Common myeloid progenitor, CD34-positive (primary cell): ENCODE results near the gene EZR.

Source experiments
- CTCF ChIA-PET: fragments of 350-600 bp; sonication (Branson Sonifier 250); formaldehyde crosslinking; loops from one replicate; lab custom pipeline; 2021; ENCODE audit warnings: antibody characterized with exemption; lab: Charles Lee
- POLR2A ChIA-PET: fragments of 350-600 bp; sonication (Branson Sonifier 250); formaldehyde crosslinking; loops from one replicate; lab custom pipeline; 2021; ENCODE audit warnings: antibody characterized with exemption; lab: Charles Lee
- DNase-seq, 3 donors: peaks; one replicate each; pipeline versions ENCODE4 v3.0.0 to v3.0.0-alpha.2; 2013
- H3K27ac ChIP-seq, 2 experiments: 1 replicate in 1 of 2; 2 replicates in 1 of 2; pipeline ENCODE4 v1.7.0; 2013; ENCODE audit warnings: inconsistent platforms in 2 of 2, low read length in 2 of 2, mild to moderate bottlenecking in 2 of 2, low read depth in 1 of 2, moderate library complexity in 1 of 2; ENCODE audit not compliant: severe bottlenecking in 2 of 2, insufficient read depth in 1 of 2, poor library complexity in 1 of 2
- H3K27me3 ChIP-seq, 5 experiments: replicated peaks in 2 of 5; 1 replicate in 3 of 5; 2 replicates in 2 of 5; pipeline versions ENCODE4 v1.6.1 to v1.7.0; 2013; ENCODE audit warnings: low read length in 4 of 5, mild to moderate bottlenecking in 2 of 5, moderate library complexity in 2 of 5, inconsistent platforms in 1 of 5; ENCODE audit not compliant: insufficient read depth in 5 of 5, control insufficient read depth in 4 of 5
- H3K36me3 ChIP-seq, 4 experiments: 1 replicate in 2 of 4; 2 replicates in 2 of 4; pipeline versions ENCODE4 v1.6.1 to v1.7.0; 2013; ENCODE audit warnings: low read length in 3 of 4, control low read depth in 1 of 4, mild to moderate bottlenecking in 1 of 4; ENCODE audit not compliant: control insufficient read depth in 4 of 4, insufficient read depth in 4 of 4
- H3K4me1 ChIP-seq, 4 experiments: 1 replicate in 3 of 4; 2 replicates in 1 of 4; pipeline versions ENCODE4 v1.6.1 to v1.7.1; 2013; ENCODE audit warnings: low read length in 3 of 4, mild to moderate bottlenecking in 3 of 4, control low read depth in 1 of 4, inconsistent platforms in 1 of 4, moderate library complexity in 1 of 4; ENCODE audit not compliant: control insufficient read depth in 4 of 4, insufficient read depth in 4 of 4; ENCODE audit errors: control extremely low read depth in 1 of 4
- H3K4me3 ChIP-seq, 7 experiments: 1 replicate in 4 of 7; 2 replicates in 3 of 7; pipeline versions ENCODE4 v1.5.1 to v1.7.0; 2013; ENCODE audit warnings: mild to moderate bottlenecking in 7 of 7, low read length in 6 of 7, moderate library complexity in 6 of 7, inconsistent platforms in 2 of 7, low read depth in 2 of 7, control low read depth in 1 of 7; ENCODE audit not compliant: insufficient read depth in 4 of 7, control insufficient read depth in 1 of 7; ENCODE audit errors: extremely low read depth in 1 of 7
- H3K9me3 ChIP-seq, 5 experiments: 1 replicate in 4 of 5; 2 replicates in 1 of 5; pipeline versions ENCODE4 v1.6.1 to v1.7.1; 2013; ENCODE audit warnings: low read length in 4 of 5, mild to moderate bottlenecking in 2 of 5, inconsistent platforms in 1 of 5, low read depth in 1 of 5, moderate library complexity in 1 of 5; ENCODE audit not compliant: control insufficient read depth in 4 of 5, insufficient read depth in 2 of 5; ENCODE audit errors: control extremely low read depth in 1 of 5
- WGBS: methylation state at CpG from one replicate; pipeline ENCODE4 v1.1.5; 2013; ENCODE audit not compliant: insufficient coverage; 5-methylcytosine and 5-hydroxymethylcytosine counted together

Gene EZR

DNA sequence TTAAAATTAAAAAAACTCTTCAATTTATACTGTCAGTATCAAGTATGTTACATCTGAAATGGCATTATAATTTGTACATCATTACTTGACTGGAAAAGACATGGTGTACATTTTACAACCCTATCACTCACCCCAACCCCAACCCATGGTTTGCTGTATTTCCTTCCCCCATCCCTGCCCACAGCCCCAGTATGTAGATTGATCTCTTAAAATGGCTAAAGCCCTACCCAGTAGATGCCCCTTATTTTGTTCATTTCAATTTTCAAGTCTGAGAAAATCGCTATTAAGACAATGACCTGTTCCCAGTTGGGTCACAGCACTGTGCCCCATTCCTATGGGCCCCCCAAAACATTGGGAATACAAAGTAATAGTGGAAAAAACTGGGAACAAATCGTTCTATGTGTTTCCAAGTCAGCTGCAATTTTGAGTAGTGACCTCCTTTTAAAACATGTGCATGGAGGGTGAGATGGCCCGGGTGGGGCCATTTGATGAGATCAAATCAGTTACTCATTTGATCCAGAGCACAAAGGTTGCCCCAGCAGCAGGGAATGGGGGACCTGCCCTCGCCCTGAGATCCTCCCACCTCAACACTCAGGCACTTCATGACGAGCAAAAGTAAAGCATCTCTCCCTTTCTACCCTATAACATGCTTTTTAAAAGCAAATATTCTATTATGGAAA lies 13.3 kb downstream of the EZR start:
- H3K4me1 ChIP-seq, result peaks cover 15 to 41% (median 28%) of the 10 kb centered on the region in 4 experiments
- ChIA-PET POLR2A (no interaction called here), CTCF (interaction anchor here (0.7 to 1.0 kb wide), 2 partner anchors 8 to 140 kb away, joined by 3 read pairs; no protein-coding TSS in a partner anchor)
- H3K27me3 ChIP-seq, result no peaks in the 10 kb centered on the region
- no peaks in the 10 kb centered on the region for H3K9me3 ChIP-seq
- WGBS, result 94% methylated on average over 3 of the region's 5 CpGs
- no peak for DNase-seq
- no peak overlapping the region for H3K27ac ChIP-seq
- no peak overlapping the region for H3K4me3 ChIP-seq
- H3K36me3 ChIP-seq, result peaks cover 0 to 26% (median 8%) of the 10 kb centered on the region in 4 experiments

DNA sequence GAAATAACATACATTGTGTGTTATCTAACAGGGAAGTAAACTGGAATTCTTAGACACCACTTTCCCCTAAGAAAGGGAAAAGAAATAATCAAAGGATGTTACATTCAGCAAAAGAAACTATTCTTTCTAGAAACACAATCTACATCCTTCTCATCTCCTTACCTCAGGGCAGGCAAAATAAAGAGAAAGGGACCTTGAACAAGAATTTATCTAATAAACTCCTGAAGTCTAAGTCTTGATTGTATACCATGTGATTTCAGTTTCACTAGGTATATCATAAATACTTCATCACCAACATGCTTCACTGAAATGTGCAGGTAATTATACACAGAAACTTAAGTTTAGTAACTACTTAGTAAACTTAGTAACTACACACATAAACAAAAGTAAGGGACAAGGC lies 15.0 kb downstream of the EZR start:
- ChIA-PET CTCF (interaction anchor here (1.0 to 1.4 kb wide), 3 partner anchors 10 to 98 kb away, joined by 3 to 5 read pairs (median 4); partner anchors contain the start of gene EZR), POLR2A (interaction anchor here (1.0 to 1.4 kb wide), 2 partner anchors 8 to 9 kb away, joined by 3 to 5 read pairs; no protein-coding TSS in a partner anchor)
- no peak for DNase-seq
- peaks cover 0 to 21% (median 8%) of the 10 kb centered on the region in 4 experiments for H3K36me3 ChIP-seq
- H3K27me3 ChIP-seq, result no peaks in the 10 kb centered on the region
- no peaks in the 10 kb centered on the region for H3K9me3 ChIP-seq
- H3K4me3 ChIP-seq, result peak overlapping the region in 6 of 7 experiments; percentile 2 to 68 (median 34)
- H3K27ac ChIP-seq, result no peak overlapping the region
- peaks cover 20 to 51% (median 37%) of the 10 kb centered on the region in 4 experiments for H3K4me1 ChIP-seq

DNA sequence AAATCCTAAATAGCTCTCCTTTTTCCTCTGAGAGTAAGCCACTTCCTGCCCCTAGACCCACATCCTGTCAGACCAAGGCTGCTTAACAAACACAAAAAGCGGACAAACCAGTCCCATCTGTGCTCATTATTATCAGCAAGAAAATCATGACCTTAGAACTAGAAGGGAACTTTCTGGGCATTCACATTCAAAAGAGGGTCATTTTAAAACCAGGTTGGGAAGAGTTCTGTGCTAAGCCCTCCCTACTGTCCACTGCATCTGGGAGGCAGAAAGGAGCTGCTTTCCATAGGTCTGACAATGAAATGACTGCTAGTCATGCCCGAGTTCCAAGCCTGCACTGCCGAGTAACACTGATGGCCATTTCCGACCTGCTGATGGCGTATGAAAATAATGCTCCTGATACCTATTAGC lies 15.4 kb downstream of the EZR start:
- Histone ChIP-seq H3K4me1 (peaks cover 20 to 56% (median 42%) of the 10 kb centered on the region in 4 experiments), H3K36me3 (peaks cover 0 to 17% (median 7%) of the 10 kb centered on the region in 4 experiments), H3K9me3 (no peaks in the 10 kb centered on the region), H3K27ac (no peak overlapping the region), H3K27me3 (no peaks in the 10 kb centered on the region), H3K4me3 (peak overlapping the region in 6 of 7 experiments; percentile 2 to 68 (median 34))
- WGBS, result 10% methylated on average over 5 of the region's 5 CpGs
- peak; percentile 51 to 88 (median 84) for DNase-seq
- ChIA-PET POLR2A (interaction anchor here (1.0 to 1.4 kb wide), 2 partner anchors 8 to 10 kb away, joined by 3 to 5 read pairs; no protein-coding TSS in a partner anchor), CTCF (interaction anchor here (1.0 to 1.4 kb wide), 3 partner anchors 10 to 97 kb away, joined by 3 to 5 read pairs (median 4); partner anchors contain the start of gene EZR)

DNA sequence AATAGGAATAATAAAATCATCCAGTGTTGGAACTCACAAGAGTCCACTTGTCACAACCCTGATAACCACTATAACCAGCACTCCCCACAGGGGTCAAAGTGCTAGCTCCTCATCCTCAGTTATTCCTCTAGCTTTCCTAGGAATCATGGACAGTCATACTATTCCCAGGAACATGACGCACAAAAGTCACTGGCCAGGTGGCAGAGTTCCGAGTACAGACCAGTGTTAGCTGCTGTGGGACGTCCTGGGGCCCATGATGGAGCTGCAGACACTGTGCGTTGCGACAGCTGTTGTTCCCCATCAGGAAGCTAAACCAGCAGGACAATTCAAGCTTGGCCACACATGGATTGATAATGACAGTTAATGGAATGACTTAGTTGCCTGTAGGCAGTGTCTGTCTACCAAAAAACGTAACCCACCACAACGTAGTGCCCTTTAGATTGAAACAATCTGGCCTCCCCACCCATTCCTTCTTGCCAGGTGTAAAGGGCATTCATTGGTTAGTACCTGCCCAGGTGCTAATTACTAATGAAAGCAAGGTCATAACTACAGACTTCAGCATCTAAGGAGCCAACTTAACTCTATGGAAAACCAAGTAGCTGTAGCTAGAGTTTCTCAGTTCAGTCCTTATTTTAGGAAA lies 17.4 kb downstream of the EZR start:
- ChIA-PET CTCF (interaction anchor here (0.9 to 4.2 kb wide), 8 partner anchors 8 to 333 kb away, joined by 3 to 19 read pairs (median 4); no protein-coding TSS in a partner anchor), POLR2A (no interaction called here)
- no peak overlapping the region for H3K27ac ChIP-seq
- no peak overlapping the region for H3K4me3 ChIP-seq
- 100% methylated on average over 3 of the region's 7 CpGs for WGBS
- H3K27me3 ChIP-seq, result no peaks in the 10 kb centered on the region
- DNase-seq, result no peak
- peaks cover 23 to 58% (median 36%) of the 10 kb centered on the region in 4 experiments for H3K4me1 ChIP-seq
- no peaks in the 10 kb centered on the region for H3K9me3 ChIP-seq
- peaks cover 0 to 5% (median 2%) of the 10 kb centered on the region in 4 experiments for H3K36me3 ChIP-seq

DNA sequence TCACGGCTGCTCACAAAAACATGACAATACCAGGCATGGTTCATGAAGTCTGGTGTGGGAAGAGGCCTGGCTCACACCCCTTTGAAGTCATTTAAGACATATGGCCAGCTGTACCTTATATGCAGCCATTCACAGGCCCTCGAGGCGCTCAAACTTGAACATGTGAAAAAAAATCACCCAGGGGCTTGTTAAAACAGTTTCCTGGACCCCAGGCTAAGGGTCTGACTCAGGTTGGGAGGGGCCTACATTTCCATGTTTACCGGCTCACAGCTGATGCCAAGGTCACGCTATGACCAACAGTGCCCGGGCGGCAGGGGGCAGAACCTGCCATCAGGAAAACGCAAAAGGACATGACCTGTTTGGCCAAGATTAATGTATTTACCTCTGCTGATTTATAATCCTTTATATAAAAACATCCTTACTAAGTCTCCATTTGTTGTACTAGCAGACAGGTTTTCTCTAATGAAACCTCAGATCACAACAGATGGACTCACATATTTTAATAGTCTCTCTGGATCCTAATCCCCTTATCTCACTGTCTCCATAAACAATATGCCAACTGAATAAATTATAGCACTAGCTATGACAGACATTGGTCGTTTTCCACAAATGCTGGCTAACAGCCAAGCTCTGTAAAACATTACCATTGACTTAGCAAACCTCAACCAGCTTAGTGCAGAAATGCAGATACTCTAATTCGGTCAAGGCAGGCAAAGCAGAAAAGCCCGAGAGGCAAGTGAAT lies 19.9 kb downstream of the EZR start:
- 17% methylated on average over 11 of the region's 11 CpGs for WGBS
- peak overlapping the region in 1 of 7 experiments; percentile 44 for H3K4me3 ChIP-seq
- peaks cover 19 to 38% (median 28%) of the 10 kb centered on the region in 4 experiments for H3K4me1 ChIP-seq
- peaks cover 0 to 13% (median 2%) of the 10 kb centered on the region in 4 experiments for H3K36me3 ChIP-seq
- CTCF ChIA-PET, result interaction anchor here (0.7 to 4.2 kb wide), 10 partner anchors 9 to 219 kb away, joined by 3 to 19 read pairs (median 4); no protein-coding TSS in a partner anchor
- peak in 2 of 3 donors; percentile 79 to 83 for DNase-seq
- no peak overlapping the region for H3K27ac ChIP-seq
- H3K9me3 ChIP-seq, result no peaks in the 10 kb centered on the region
- no peaks in the 10 kb centered on the region for H3K27me3 ChIP-seq
- POLR2A ChIA-PET, result interaction anchor here (0.8 kb wide), 1 partner anchor 20 kb away, joined by 3 read pairs; the partner anchor contains the start of gene EZR

DNA sequence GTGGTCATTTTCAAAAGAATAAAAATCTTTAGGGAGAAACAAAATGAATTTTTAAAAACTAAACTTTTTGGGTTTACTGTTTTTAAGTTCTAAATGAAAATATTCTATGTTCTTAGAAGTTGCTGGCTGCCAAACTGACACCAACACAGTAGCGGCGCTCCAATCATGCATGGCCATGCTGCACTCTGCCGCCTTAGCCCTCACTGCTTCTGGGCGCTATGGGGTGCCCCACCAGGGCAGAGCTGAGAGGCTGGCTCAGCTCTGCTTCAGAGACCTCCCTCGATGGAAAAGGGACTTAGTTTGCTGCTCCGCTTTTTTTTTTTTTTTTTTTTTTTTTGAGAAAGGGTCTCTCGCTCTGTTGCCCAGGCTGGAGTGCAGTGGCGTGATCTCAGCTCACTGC lies 20.9 kb downstream of the EZR start:
- Histone ChIP-seq H3K27ac (no peak overlapping the region), H3K9me3 (no peaks in the 10 kb centered on the region), H3K4me3 (no peak overlapping the region), H3K27me3 (no peaks in the 10 kb centered on the region), H3K36me3 (peaks cover 0 to 13% (median 2%) of the 10 kb centered on the region in 4 experiments), H3K4me1 (peaks cover 15 to 32% (median 20%) of the 10 kb centered on the region in 4 experiments)
- DNase-seq, result no peak
- ChIA-PET CTCF (interaction anchor here (0.6 to 4.2 kb wide), 5 partner anchors 9 to 175 kb away, joined by 3 to 19 read pairs (median 5); no protein-coding TSS in a partner anchor), POLR2A (interaction anchor here (0.7 kb wide), 1 partner anchor 156 kb away, joined by 3 read pairs; no protein-coding TSS in a partner anchor)
- 94% methylated on average over 5 of the region's 8 CpGs for WGBS
